CD4-positive, CD25-positive, alpha-beta regulatory T cell (primary cell): ENCODE data around the gene TIA1. TPM values are rescaled to one million over a fixed set of nuclear protein-coding genes. Genes with fewer than 3 reads are reported as not detected.

Source experiments
- ATAC-seq, 2 donors: fragments of 150-1000 bp; cut with Tn5 transposase; one replicate each; pipeline ENCODE4 v1.10.0; 2021; ENCODE audit warnings: low read depth in 2 of 2, moderate number of reproducible peaks in 2 of 2, moderate library complexity in 1 of 2
- DNase-seq, 3 donors: peaks; one replicate each; pipeline versions ENCODE4 v3.0.0 to v3.0.0-alpha.2; 2012 to 2022; ENCODE audit warnings: mixed read lengths in 1 of 3
- H3K27ac ChIP-seq: one replicate; pipeline ENCODE4 v1.7.0; 2013; ENCODE audit warnings: mild to moderate bottlenecking, low read length; ENCODE audit not compliant: insufficient read depth, poor library complexity, severe bottlenecking
- H3K27me3 ChIP-seq: one replicate; pipeline ENCODE4 v1.7.0; 2013; ENCODE audit warnings: low read length; ENCODE audit not compliant: control insufficient read depth, insufficient read depth
- H3K36me3 ChIP-seq: one replicate; pipeline ENCODE4 v1.7.0; 2013; ENCODE audit warnings: mild to moderate bottlenecking, low read length, moderate library complexity; ENCODE audit not compliant: control insufficient read depth, insufficient read depth
- H3K4me1 ChIP-seq: 2 replicates; pipeline ENCODE4 v1.7.0; 2013; ENCODE audit warnings: mild to moderate bottlenecking, low read length; ENCODE audit not compliant: insufficient read depth, control insufficient read depth, poor library complexity, severe bottlenecking
- H3K4me3 ChIP-seq: one replicate; pipeline ENCODE4 v1.7.0; 2013; ENCODE audit warnings: low read depth, mild to moderate bottlenecking, low read length, moderate library complexity
- H3K9me3 ChIP-seq, 2 experiments: 1 replicate in 1 of 2; 2 replicates in 1 of 2; pipeline ENCODE4 v1.7.0; 2013; ENCODE audit warnings: low read length in 2 of 2, mild to moderate bottlenecking in 1 of 2, moderate library complexity in 1 of 2; ENCODE audit not compliant: control insufficient read depth in 2 of 2
- H3K27ac Mint-ChIP-seq, 3 donors: one replicate each; pipeline ENCODE4 v1.8.0; 2020 to 2022; ENCODE audit warnings: mild to moderate bottlenecking in 3 of 3, mixed read lengths in 3 of 3, moderate library complexity in 2 of 3
- H3K27me3 Mint-ChIP-seq: one replicate; pipeline ENCODE4 v1.8.0; 2022; ENCODE audit warnings: mild to moderate bottlenecking, mixed read lengths
- H3K36me3 Mint-ChIP-seq: one replicate; pipeline ENCODE4 v1.8.0; 2020; ENCODE audit warnings: mixed read lengths
- H3K4me1 Mint-ChIP-seq, 4 donors: one replicate each; pipeline ENCODE4 v1.8.0; 2020 to 2022; ENCODE audit warnings: mixed read lengths in 4 of 4, mild to moderate bottlenecking in 1 of 4
- H3K4me3 Mint-ChIP-seq, 4 donors: one replicate each; pipeline ENCODE4 v1.8.0; 2020 to 2022; ENCODE audit warnings: mild to moderate bottlenecking in 4 of 4, mixed read lengths in 4 of 4, moderate library complexity in 3 of 4
- H3K9me3 Mint-ChIP-seq, 7 donors: one replicate each; pipeline ENCODE4 v1.8.0; 2020 to 2022; ENCODE audit warnings: mixed read lengths in 7 of 7, mild to moderate bottlenecking in 3 of 7, moderate library complexity in 2 of 7
- polyA plus RNA-seq, 4 donors: library from polyadenylated mRNA; unstranded; fragments of 300-500 nt; fragmentation: Illumina TruSeq; gene quantifications; one replicate each; pipeline ENCODE4 v1.2.3, GENCODE V29; 2021
- total RNA-seq: library from RNA; stranded (reverse); gene quantifications from one replicate; pipeline ENCODE4 v1.2.3, GENCODE V29; 2022

The TIA1 gene
- total and polyA plus RNA-seq, 5 donors from 2014 or later: 41.6 to 90.9 (median 48.0) TPM

DNA sequence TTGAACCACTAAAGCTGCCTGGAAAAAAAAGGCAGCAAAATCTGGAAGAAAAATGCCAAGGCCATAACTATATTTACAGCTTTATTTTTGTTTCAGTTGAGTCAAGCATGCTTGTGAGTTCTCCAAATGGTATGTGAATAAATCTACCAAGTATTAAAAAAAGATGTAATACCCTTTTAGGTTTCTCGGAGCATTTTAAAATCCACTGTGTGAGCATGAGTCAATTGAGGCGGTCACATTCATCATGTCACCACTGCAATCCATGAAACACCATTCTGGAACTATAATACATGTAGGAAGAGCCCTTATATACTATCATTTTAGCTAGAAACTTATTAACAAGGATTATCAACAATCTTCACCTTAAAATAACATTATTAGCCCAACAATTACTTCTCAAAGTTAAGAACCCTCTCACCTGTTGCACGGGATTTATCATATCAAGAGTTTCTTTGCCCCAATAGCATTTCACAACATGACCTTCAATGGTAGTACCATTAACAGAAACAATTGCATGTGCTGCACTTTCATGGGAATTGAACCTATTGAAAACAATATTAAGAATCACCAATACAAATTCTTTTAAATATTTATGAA lies 33.4 kb downstream of the TIA1 start:
- Histone ChIP-seq H3K4me3 (no peak overlapping the region), H3K4me1 (no peaks in the 10 kb centered on the region), H3K27me3 (no peaks in the 10 kb centered on the region), H3K36me3 (peaks cover 61% of the 10 kb centered on the region), H3K9me3 (no peaks in the 10 kb centered on the region), H3K27ac (no peak overlapping the region)
- Mint-ChIP-seq H3K27ac (no peak overlapping the region), H3K4me1 (peaks cover 4 to 19% (median 9%) of the 10 kb centered on the region in 4 donors), H3K4me3 (no peak overlapping the region), H3K9me3 (peaks cover 0 to 1% (median 0%) of the 10 kb centered on the region in 7 donors), H3K27me3 (no peaks in the 10 kb centered on the region), H3K36me3 (peaks cover 27% of the 10 kb centered on the region)
- no peak for DNase-seq
- ATAC-seq: no peak

DNA sequence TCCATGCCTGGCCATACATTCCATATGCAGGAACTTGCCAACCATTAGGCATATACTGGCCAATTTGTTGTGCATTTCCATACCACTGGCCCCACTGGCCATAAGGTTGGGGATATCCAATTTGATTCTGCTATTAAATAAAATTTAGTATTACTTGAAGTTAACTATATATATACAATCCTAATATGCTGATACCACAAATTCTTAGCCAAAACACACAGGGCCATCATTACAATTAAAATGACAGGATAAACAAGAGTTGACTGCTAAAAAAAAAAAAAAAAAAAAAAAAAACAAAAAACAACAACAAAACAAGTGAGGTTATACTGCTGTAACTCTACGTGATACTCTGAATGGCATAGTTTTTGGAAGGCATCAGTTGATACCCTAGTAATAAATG lies 34.1 kb downstream of the TIA1 start:
- no peak for ATAC-seq
- Histone ChIP-seq H3K9me3 (no peaks in the 10 kb centered on the region), H3K36me3 (peaks cover 55% of the 10 kb centered on the region), H3K4me1 (no peaks in the 10 kb centered on the region), H3K4me3 (no peak overlapping the region), H3K27ac (no peak overlapping the region), H3K27me3 (no peaks in the 10 kb centered on the region)
- Mint-ChIP-seq H3K27me3 (no peaks in the 10 kb centered on the region), H3K9me3 (peaks cover 0 to 1% (median 0%) of the 10 kb centered on the region in 7 donors), H3K4me3 (no peak overlapping the region), H3K36me3 (peaks cover 32% of the 10 kb centered on the region), H3K27ac (no peak overlapping the region), H3K4me1 (peaks cover 4 to 24% (median 11%) of the 10 kb centered on the region in 4 donors)
- no peak for DNase-seq

DNA sequence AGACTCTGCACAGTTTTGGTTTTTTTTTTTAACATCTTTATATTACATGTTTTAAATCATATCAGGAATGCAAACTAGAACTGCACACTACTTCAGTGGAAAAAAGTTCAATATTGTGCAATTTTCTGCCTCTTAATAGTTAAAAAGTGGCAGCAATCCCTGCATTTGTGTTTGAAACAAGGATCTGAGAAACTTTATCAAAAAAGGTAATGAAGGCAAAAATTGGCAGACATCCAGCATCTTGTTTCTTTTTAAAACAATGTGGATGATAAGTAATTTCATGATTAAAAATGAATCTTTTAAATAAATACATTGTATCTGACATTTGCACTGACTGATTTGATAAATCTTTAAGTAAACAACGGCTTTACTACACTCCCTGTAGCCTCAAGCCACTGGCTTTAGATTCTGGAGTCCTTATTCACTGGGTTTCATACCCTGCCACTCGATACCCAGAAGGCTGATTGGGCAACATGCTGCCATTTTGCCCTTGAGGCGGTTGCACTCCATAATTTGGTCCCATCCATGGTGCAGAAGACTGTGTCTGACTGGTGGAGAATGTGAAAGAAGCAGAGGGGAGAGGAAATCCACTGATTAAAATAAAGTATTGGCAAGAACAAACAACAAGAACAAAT lies 36.0 kb downstream of the TIA1 start:
- no peak overlapping the region for H3K27ac ChIP-seq
- peaks cover 4 to 21% (median 12%) of the 10 kb centered on the region in 4 donors for H3K4me1 Mint-ChIP-seq
- ATAC-seq: no peak
- DNase-seq: no peak
- H3K4me3 ChIP-seq: no peak overlapping the region
- no peaks in the 10 kb centered on the region for H3K9me3 ChIP-seq
- peaks cover 0 to 1% (median 0%) of the 10 kb centered on the region in 7 donors for H3K9me3 Mint-ChIP-seq
- no peaks in the 10 kb centered on the region for H3K27me3 Mint-ChIP-seq
- peaks cover 18% of the 10 kb centered on the region for H3K36me3 Mint-ChIP-seq
- peak overlapping the region; percentile 55 to 88 (median 86) for H3K27ac Mint-ChIP-seq
- H3K4me1 ChIP-seq: no peaks in the 10 kb centered on the region
- H3K36me3 ChIP-seq: peaks cover 41% of the 10 kb centered on the region
- no peaks in the 10 kb centered on the region for H3K27me3 ChIP-seq
- H3K4me3 Mint-ChIP-seq: no peak overlapping the region

DNA sequence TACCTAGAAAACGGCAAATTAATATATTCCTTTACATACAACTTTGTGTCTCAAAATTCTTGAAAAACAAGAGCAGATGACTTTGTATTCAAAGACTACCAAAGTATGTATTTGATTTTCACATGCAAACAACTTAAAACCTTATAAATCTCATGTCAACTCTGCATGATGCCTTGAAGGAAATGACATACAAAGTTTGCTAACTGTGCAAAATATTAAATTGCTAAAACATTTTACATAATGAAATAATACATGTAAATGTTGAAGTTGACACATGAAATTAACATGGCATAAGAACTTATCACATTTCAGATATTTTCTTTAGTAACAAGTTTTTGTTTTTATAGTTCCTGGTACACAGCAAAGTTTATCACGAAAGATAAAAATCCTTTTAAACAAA lies 36.8 kb downstream of the TIA1 start:
- H3K36me3 Mint-ChIP-seq: peaks cover 15% of the 10 kb centered on the region
- no peak overlapping the region for H3K4me3 ChIP-seq
- no peak overlapping the region for H3K4me3 Mint-ChIP-seq
- H3K36me3 ChIP-seq: peaks cover 33% of the 10 kb centered on the region
- no peaks in the 10 kb centered on the region for H3K27me3 ChIP-seq
- H3K4me1 Mint-ChIP-seq: peaks cover 4 to 21% (median 12%) of the 10 kb centered on the region in 4 donors
- H3K27ac ChIP-seq: no peak overlapping the region
- no peaks in the 10 kb centered on the region for H3K4me1 ChIP-seq
- peak overlapping the region in 2 of 3 donors; percentile 46 to 73 for H3K27ac Mint-ChIP-seq
- no peak for ATAC-seq
- peaks cover 0 to 1% (median 0%) of the 10 kb centered on the region in 7 donors for H3K9me3 Mint-ChIP-seq
- H3K9me3 ChIP-seq: no peaks in the 10 kb centered on the region
- no peaks in the 10 kb centered on the region for H3K27me3 Mint-ChIP-seq
- no peak for DNase-seq

DNA sequence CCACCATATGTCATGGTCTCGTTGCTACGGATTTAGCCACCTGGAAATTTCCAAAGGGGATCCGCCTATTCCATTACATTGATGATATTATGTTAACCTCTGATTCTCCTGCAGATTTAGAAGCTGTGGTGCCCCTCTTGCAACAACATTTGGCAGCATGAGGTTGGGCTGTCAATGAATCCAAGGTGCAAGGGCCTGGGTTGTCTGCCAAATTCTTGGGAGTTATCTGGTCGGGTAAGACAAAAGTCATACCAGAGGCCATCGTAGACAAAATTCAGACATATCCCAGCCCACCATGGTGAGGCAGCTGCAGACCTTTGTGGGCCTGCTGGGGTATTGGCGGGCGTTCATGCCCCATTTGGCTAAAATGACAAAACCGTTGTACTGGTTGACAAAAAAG lies 44.0 kb downstream of the TIA1 start:
- H3K27me3 Mint-ChIP-seq: no peaks in the 10 kb centered on the region
- H3K27ac ChIP-seq: no peak overlapping the region
- ATAC-seq: no peak
- no peak overlapping the region for H3K4me3 Mint-ChIP-seq
- peaks cover 0 to 3% (median 0%) of the 10 kb centered on the region in 4 donors for H3K4me1 Mint-ChIP-seq
- no peak overlapping the region for H3K4me3 ChIP-seq
- H3K27me3 ChIP-seq: no peaks in the 10 kb centered on the region
- H3K4me1 ChIP-seq: no peaks in the 10 kb centered on the region
- H3K36me3 ChIP-seq: no peaks in the 10 kb centered on the region
- no peaks in the 10 kb centered on the region for H3K36me3 Mint-ChIP-seq
- no peak overlapping the region for H3K27ac Mint-ChIP-seq
- DNase-seq: no peak
- no peaks in the 10 kb centered on the region for H3K9me3 Mint-ChIP-seq
- no peaks in the 10 kb centered on the region for H3K9me3 ChIP-seq

DNA sequence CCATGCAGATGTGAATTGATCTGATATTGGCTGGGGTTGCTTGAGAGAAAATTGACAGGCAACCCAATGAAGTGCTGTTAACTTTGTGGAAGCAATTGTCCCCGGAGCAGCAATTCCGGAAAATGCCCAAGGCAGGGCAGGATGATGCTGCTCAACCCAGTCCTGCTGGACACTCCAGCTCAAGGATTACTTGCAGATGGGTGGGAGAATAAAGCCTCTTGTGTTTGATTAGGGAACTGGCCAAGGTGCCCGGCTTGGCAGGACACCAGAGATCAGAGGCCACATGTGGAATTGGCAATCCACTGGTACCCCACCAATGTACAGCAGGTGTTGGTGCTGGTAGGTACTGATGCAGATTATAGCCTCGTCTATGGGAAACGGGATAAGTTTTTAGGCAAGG lies 45.3 kb downstream of the TIA1 start:
- Mint-ChIP-seq H3K4me3 (no peak overlapping the region), H3K4me1 (no peaks in the 10 kb centered on the region), H3K27ac (no peak overlapping the region), H3K9me3 (no peaks in the 10 kb centered on the region), H3K36me3 (no peaks in the 10 kb centered on the region), H3K27me3 (no peaks in the 10 kb centered on the region)
- Histone ChIP-seq H3K36me3 (no peaks in the 10 kb centered on the region), H3K27ac (no peak overlapping the region), H3K4me1 (no peaks in the 10 kb centered on the region), H3K27me3 (no peaks in the 10 kb centered on the region), H3K9me3 (no peaks in the 10 kb centered on the region), H3K4me3 (no peak overlapping the region)
- DNase-seq: no peak
- ATAC-seq: no peak

DNA sequence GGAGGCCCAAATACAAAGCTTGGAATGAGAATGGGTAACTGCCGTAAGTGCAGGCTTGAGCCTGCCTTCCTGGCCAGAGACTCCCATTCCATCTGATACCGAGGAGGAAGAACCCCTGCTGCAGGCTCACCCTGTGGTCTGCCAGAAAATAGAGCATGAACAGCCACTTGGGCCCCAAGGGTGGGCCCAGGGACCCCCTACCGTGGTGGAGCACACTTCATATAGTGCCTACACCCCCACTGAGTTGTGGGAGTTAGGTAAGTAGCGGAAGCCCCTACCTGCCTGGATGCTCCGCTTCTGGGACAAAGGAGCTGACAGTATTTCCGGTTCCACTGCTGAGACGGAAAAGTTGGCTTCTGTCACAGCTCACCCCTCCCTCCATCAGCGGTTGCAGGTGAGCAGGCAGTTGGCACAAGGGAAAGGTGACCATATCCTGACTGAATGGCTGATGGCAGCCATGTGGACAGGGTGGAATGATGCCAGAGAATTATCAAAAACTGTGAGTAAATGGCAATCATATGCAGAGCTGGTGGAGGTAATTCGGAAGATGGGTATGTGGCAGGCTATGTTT lies 46.1 kb downstream of the TIA1 start:
- no peaks in the 10 kb centered on the region for H3K36me3 ChIP-seq
- no peaks in the 10 kb centered on the region for H3K27me3 ChIP-seq
- H3K27ac ChIP-seq: no peak overlapping the region
- H3K9me3 ChIP-seq: no peaks in the 10 kb centered on the region
- peaks cover 0 to 1% (median 0%) of the 10 kb centered on the region in 7 donors for H3K9me3 Mint-ChIP-seq
- ATAC-seq (no peak), DNase-seq (no peak)
- H3K4me1 ChIP-seq: no peaks in the 10 kb centered on the region
- no peaks in the 10 kb centered on the region for H3K27me3 Mint-ChIP-seq
- no peak overlapping the region for H3K4me3 ChIP-seq
- no peaks in the 10 kb centered on the region for H3K36me3 Mint-ChIP-seq
- no peak overlapping the region for H3K27ac Mint-ChIP-seq
- no peak overlapping the region for H3K4me3 Mint-ChIP-seq
- H3K4me1 Mint-ChIP-seq: no peaks in the 10 kb centered on the region

DNA sequence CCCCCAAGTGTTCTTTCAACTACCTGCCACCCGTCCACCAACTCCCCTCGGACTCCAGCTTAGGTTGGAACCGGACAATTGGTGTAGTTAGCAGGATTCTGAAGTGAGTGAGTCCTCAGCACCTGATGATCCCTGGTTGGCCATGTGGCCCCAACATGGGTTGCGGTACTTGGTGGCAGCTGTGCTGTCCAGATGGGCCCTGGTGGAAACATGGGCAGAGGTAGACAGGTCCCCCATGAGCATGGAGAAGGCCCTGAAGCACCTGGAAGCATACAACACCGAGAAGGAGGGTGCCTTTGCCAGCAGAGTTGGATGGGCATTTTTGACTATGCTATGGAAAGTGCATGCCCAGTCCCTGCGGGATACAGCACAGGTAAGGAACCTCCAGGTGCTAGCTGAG lies 46.6 kb downstream of the TIA1 start:
- Mint-ChIP-seq H3K9me3 (peaks cover 0 to 1% (median 0%) of the 10 kb centered on the region in 7 donors), H3K27me3 (no peaks in the 10 kb centered on the region), H3K4me3 (no peak overlapping the region), H3K4me1 (no peaks in the 10 kb centered on the region), H3K27ac (no peak overlapping the region), H3K36me3 (no peaks in the 10 kb centered on the region)
- DNase-seq: no peak
- no peaks in the 10 kb centered on the region for H3K4me1 ChIP-seq
- no peak overlapping the region for H3K4me3 ChIP-seq
- H3K27me3 ChIP-seq: no peaks in the 10 kb centered on the region
- H3K27ac ChIP-seq: no peak overlapping the region
- ATAC-seq: no peak
- no peaks in the 10 kb centered on the region for H3K36me3 ChIP-seq
- H3K9me3 ChIP-seq: no peaks in the 10 kb centered on the region
